Endodermal cell (in vitro differentiated cells): ENCODE results near the gene NEMP1. TPM values are rescaled to one million over a fixed set of nuclear protein-coding genes. Genes with fewer than 3 reads are reported as not detected.
A peak's percentile ranks its signal among the peaks of the same experiment; 100 is the strongest.

Source experiments
- DNase-seq: peaks from one replicate; pipeline ENCODE4 v3.0.0-alpha.2; 2017
- H3K27ac ChIP-seq: 2 replicates; pipeline ENCODE4 v1.5.1; 2013; ENCODE audit warnings: mild to moderate bottlenecking, low read depth, low read length, moderate library complexity
- H3K27me3 ChIP-seq: 2 replicates; pipeline ENCODE4 v1.6.1; 2013; ENCODE audit warnings: mild to moderate bottlenecking, low read length, moderate library complexity; ENCODE audit not compliant: insufficient read depth, control insufficient read depth, poor library complexity, severe bottlenecking
- H3K36me3 ChIP-seq: 2 replicates; pipeline ENCODE4 v1.7.0; 2013; ENCODE audit warnings: mild to moderate bottlenecking, low read length, moderate library complexity; ENCODE audit not compliant: control insufficient read depth, insufficient read depth
- H3K4me1 ChIP-seq: one replicate; pipeline ENCODE4 v1.7.0; 2013; ENCODE audit warnings: low read length; ENCODE audit not compliant: control insufficient read depth, insufficient read depth
- H3K4me3 ChIP-seq: 2 replicates; pipeline ENCODE4 v1.5.1; 2013; ENCODE audit warnings: mild to moderate bottlenecking, low read length, moderate library complexity
- H3K9ac ChIP-seq: 2 replicates; pipeline ENCODE4 v1.6.1; 2013; ENCODE audit warnings: mild to moderate bottlenecking, low read length, moderate library complexity; ENCODE audit not compliant: poor library complexity, severe bottlenecking; ENCODE audit errors: extremely low read depth
- H3K9me3 ChIP-seq: 2 replicates; pipeline ENCODE4 v1.6.1; 2013; ENCODE audit warnings: mild to moderate bottlenecking, low read length, moderate library complexity; ENCODE audit not compliant: control insufficient read depth
- H3K27ac Mint-ChIP-seq: 2 replicates; pipeline ENCODE4 v1.8.0; 2020; ENCODE audit warnings: mixed read lengths
- H3K27me3 Mint-ChIP-seq: 2 replicates; pipeline ENCODE4 v1.8.0; 2021; ENCODE audit warnings: mild to moderate bottlenecking, mixed read lengths; ENCODE audit not compliant: insufficient read depth
- H3K36me3 Mint-ChIP-seq: 2 replicates; pipeline ENCODE4 v1.8.0; 2020; ENCODE audit warnings: low read depth, mixed read lengths
- H3K4me1 Mint-ChIP-seq: 2 replicates; pipeline ENCODE4 v1.8.0; 2020; ENCODE audit warnings: mixed read lengths
- H3K4me3 Mint-ChIP-seq: 2 replicates; pipeline ENCODE4 v1.8.0; 2020; ENCODE audit warnings: mild to moderate bottlenecking, moderate library complexity, mixed read lengths
- H3K9me3 Mint-ChIP-seq: 2 replicates; pipeline ENCODE4 v1.8.0; 2020; ENCODE audit warnings: mild to moderate bottlenecking, mixed read lengths
- WGBS, 2 experiments: methylation state at CpG; one replicate each; pipeline versions ENCODE4 v1.1.5 to v1.1.7; 2013; ENCODE audit warnings: missing lambda C conversion rate in 2 of 2, mixed read lengths in 1 of 2; ENCODE audit not compliant: insufficient coverage in 1 of 2, insufficient read length in 1 of 2; 5-methylcytosine and 5-hydroxymethylcytosine counted together
- total RNA-seq, 2 donors: library from RNA; stranded (reverse); fragmentation: NEBNext Ultra II Directional in 1 of 2; extraction: Animal tissue kit (Norgen Biotek cat#: 25700) in 1 of 2; gene quantifications; 2 replicates in 1 of 2; 3 replicates in 1 of 2; pipeline ENCODE4 v1.2.1, GENCODE V29; 2021
- TF ChIP-seq, protein P1 (sequence below): fragments of 200-600 bp; sonication (generic); conservative IDR thresholded peaks from 2 replicates; pipeline ENCODE4 v1.5.0; 2021; ENCODE audit warnings: antibody characterized with exemption, mild to moderate bottlenecking

NEMP1 gene
- total RNA-seq, 2 donors from 2014 or later: 36.3 to 52.6 TPM

DNA sequence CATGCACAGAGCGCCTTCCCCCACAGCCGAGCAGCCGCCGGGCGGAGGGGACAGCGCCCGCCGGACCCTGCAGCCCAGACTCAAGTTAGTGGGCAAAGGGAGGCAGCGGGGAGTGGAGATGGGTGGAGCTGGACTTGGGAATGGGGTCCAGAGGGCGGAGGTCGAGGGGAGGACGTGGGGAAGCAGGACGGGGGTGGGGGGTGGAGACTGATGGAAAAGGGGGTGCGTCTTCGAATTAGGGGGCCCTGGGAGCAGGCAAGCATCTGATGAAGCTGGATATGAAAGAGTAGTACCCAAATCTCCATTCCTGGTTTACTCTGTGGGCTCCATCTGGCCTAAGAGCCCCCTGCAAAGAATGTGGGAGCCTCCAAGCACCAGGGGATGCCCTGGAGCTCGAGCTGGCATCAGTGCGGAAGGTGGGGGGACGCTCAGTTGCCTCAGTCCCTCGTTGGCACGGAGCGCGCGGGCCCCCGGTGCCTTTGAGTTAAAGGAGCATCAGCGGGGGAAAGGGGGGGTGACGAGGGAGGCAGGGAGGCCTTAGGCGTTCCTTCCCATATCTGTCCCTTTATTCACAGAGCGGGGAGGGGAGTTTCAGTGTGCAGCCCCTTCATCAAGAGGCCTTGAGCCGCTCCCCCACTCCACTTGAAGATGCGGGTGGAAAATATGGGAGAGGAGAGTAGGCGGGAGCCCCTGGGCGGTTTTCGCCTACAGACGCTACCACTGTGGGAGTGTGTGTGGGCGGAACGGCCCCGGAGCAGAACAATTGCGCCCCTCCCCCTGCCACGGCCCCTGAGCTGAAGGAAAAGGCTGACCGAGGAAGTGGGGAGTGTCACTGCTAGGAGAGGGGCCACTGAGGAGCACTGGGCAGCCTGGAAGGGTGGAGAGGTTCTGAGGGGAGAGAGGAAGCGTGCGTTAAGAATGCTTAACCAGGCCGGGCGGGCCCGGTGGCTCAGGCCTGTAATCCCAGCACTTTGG, 11.0 kb upstream of the NEMP1 start:
- no peaks in the 10 kb centered on the region for H3K9me3 ChIP-seq
- peaks cover 19% of the 10 kb centered on the region for H3K36me3 Mint-ChIP-seq
- DNase-seq: peak; percentile 80
- H3K9ac ChIP-seq: peak overlapping the region; percentile 34
- H3K4me1 Mint-ChIP-seq: peaks cover 20% of the 10 kb centered on the region
- H3K4me1 ChIP-seq: peaks cover 3% of the 10 kb centered on the region
- no peaks in the 10 kb centered on the region for H3K27me3 Mint-ChIP-seq
- no peaks in the 10 kb centered on the region for H3K9me3 Mint-ChIP-seq
- peak overlapping the region; percentile 78 for H3K4me3 Mint-ChIP-seq
- H3K27ac Mint-ChIP-seq: no peak overlapping the region
- WGBS, 2 experiments: 2 to 4% methylated on average over 6 to 44 of the region's 45 CpGs
- TF ChIP-seq, protein P1, sequence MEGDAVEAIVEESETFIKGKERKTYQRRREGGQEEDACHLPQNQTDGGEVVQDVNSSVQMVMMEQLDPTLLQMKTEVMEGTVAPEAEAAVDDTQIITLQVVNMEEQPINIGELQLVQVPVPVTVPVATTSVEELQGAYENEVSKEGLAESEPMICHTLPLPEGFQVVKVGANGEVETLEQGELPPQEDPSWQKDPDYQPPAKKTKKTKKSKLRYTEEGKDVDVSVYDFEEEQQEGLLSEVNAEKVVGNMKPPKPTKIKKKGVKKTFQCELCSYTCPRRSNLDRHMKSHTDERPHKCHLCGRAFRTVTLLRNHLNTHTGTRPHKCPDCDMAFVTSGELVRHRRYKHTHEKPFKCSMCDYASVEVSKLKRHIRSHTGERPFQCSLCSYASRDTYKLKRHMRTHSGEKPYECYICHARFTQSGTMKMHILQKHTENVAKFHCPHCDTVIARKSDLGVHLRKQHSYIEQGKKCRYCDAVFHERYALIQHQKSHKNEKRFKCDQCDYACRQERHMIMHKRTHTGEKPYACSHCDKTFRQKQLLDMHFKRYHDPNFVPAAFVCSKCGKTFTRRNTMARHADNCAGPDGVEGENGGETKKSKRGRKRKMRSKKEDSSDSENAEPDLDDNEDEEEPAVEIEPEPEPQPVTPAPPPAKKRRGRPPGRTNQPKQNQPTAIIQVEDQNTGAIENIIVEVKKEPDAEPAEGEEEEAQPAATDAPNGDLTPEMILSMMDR: no peak
- peak overlapping the region; percentile 53 for H3K27ac ChIP-seq
- H3K36me3 ChIP-seq: peaks cover 3% of the 10 kb centered on the region
- H3K4me3 ChIP-seq: peak overlapping the region; percentile 85
- no peaks in the 10 kb centered on the region for H3K27me3 ChIP-seq

DNA sequence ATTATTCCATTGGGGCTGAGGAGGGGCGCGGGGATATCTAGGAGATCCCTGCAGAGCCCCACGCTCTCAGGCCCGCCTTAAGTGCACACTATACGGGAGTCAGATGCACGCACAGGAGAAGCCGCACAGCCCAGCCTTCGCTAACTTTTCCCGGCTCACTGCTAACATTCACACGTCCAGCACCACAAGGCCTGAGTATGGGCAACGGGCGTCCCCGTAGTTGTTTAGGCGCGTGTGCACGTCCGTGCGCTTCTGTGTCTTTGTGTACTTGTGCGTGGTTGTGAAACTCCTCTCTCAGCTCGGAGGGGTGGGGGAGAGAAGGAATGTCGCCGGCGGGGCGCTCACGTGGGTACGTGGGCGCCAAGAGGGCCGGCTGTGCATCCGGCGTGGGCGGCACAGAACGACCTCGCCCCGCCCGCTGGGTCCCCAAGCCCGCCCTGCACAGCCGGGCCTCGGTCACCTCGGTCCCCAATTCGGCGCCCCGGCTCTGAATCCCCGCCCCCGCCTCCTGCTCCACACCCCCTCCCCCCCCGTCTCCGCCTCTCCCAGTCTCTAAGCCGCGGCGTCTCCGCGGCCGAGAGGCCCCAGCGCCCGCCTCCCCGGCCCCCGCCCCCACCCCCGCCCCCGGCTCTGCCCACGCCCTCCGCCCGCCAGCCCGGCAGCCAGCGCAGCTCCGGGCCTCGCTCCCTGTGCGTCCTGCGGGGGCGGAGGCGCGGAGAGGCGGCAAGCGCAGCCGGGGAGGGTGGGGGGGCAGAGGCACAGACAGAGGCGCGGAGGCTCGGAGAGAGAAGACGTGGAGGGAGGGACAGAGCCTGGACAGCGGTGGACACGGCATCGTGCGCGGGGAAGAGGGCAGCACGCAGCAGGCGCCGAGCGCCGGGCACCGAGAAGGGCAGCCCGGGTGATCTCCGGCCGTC, 10.0 kb upstream of the NEMP1 start, which contains the start of gene NAB2:
Gene NAB2 (plus strand): TSS at position 761 of the 917 bp plus-strand sequence. CDS start 158 bp downstream, outside the sequence.
- Mint-ChIP-seq H3K36me3 (peaks cover 17% of the 10 kb centered on the region), H3K4me1 (peaks cover 17% of the 10 kb centered on the region), H3K27ac (peak within 1 kb of the TSS; percentile 96), H3K27me3 (no peaks in the 10 kb centered on the region), H3K4me3 (peak within 1 kb of the TSS; percentile 78), H3K9me3 (no peaks in the 10 kb centered on the region)
- peak; percentile 99 for DNase-seq
- H3K9me3 ChIP-seq: no peaks in the 10 kb centered on the region
- peak within 1 kb of the TSS; percentile 98 for H3K27ac ChIP-seq
- H3K27me3 ChIP-seq: no peaks in the 10 kb centered on the region
- H3K9ac ChIP-seq: peak within 1 kb of the TSS; percentile 60
- 0 to 1% methylated on average over 7 to 74 of the region's 91 CpGs for WGBS, 2 experiments
- no peaks in the 10 kb centered on the region for H3K36me3 ChIP-seq
- H3K4me3 ChIP-seq: peak within 1 kb of the TSS; percentile 85
- TF ChIP-seq, protein P1: no peak
- peaks cover 3% of the 10 kb centered on the region for H3K4me1 ChIP-seq

DNA sequence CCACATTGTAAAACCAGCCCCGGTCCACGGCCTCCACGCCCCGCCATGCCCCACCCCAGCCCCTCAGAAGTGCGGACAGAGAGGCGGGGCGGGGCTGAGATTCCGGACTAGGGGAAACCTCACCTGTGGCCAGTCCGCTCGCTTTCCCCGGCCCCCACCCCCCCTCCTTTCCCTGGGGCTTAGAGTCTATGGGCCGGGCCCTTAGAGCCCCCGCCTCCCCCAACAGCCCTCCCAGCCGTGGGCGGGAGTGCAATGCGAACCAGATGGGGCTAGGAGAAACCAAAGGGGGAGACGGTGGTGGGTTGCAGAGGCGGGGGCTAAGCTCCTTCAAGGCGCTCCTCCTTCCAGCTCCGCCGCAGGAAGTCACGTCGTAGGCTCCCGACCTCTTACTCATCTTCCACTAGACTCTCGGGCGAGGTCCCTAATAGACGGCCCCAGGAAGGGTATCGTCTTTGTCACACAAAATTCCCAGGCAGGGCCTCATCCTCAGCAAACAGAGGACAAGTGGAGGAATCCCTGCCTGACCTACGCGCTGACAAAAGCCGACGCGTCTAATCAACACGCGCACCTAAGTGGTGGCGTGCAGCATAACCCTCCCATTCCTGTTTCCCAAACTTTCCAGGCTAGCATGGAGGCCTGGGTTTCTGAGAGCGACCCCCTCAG, 9.2 kb upstream of the NEMP1 start:
- Histone ChIP-seq H3K4me3 (peak overlapping the region; percentile 84), H3K4me1 (peaks cover 3% of the 10 kb centered on the region), H3K9ac (peak overlapping the region; percentile 60), H3K9me3 (no peaks in the 10 kb centered on the region), H3K27me3 (no peaks in the 10 kb centered on the region), H3K27ac (peak overlapping the region; percentile 98), H3K36me3 (no peaks in the 10 kb centered on the region)
- TF ChIP-seq, protein P1: peak; percentile 19
- Mint-ChIP-seq H3K9me3 (no peaks in the 10 kb centered on the region), H3K36me3 (peaks cover 13% of the 10 kb centered on the region), H3K4me3 (peak overlapping the region; percentile 78), H3K4me1 (peaks cover 14% of the 10 kb centered on the region), H3K27me3 (no peaks in the 10 kb centered on the region), H3K27ac (peak overlapping the region; percentile 96)
- peak; percentile 97 for DNase-seq
- WGBS, 2 experiments: 0 to 1% methylated on average over 5 to 37 of the region's 37 CpGs
